ENCODE measurements around the gene PRXL2B. TPM values are rescaled to one million over a fixed set of nuclear protein-coding genes. Genes with fewer than 3 reads are reported as not detected.

PRXL2B gene
- total RNA-seq, 1 donor from 2014 or later, result 10.0 TPM

DNA sequence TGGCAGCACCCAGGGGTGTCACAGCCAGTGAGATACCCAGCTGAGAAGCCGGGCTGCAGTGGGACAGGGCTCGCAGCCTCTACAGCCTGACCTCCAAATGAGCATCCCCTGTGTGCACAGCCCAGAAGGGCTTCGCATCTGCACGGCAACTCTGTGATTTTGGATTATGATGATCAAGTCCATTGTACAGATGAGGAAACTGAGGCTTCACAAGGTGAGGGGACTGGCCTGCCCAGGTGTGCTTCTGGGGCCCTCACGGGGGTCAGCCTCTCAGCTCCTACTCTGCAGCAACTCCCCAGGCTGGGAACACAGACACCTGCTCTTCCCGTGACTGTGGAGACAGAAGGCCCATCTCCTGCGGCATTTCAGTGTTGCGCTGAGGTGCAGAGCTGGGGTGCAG lies 47.7 kb upstream of the PRXL2B start:
- no peaks in the 10 kb centered on the region for H4K20me1 ChIP-seq (ENCODE audit: low read depth)
- TF ChIP-seq, protein P1, sequence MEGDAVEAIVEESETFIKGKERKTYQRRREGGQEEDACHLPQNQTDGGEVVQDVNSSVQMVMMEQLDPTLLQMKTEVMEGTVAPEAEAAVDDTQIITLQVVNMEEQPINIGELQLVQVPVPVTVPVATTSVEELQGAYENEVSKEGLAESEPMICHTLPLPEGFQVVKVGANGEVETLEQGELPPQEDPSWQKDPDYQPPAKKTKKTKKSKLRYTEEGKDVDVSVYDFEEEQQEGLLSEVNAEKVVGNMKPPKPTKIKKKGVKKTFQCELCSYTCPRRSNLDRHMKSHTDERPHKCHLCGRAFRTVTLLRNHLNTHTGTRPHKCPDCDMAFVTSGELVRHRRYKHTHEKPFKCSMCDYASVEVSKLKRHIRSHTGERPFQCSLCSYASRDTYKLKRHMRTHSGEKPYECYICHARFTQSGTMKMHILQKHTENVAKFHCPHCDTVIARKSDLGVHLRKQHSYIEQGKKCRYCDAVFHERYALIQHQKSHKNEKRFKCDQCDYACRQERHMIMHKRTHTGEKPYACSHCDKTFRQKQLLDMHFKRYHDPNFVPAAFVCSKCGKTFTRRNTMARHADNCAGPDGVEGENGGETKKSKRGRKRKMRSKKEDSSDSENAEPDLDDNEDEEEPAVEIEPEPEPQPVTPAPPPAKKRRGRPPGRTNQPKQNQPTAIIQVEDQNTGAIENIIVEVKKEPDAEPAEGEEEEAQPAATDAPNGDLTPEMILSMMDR (IDR thresholded peaks at IDR 0.05), result no peak
- TF ChIP-seq EZH2 (IDR thresholded peaks at IDR 0.05), result no peak
- no peak for TF ChIP-seq EZH2phosphoT487 (IDR thresholded peaks at IDR 0.05)
- no peak overlapping the region for H3K4me3 ChIP-seq
- H3K79me2 ChIP-seq (ENCODE audit: low read depth), result no peaks in the 10 kb centered on the region
- H3K36me3 ChIP-seq, result no peaks in the 10 kb centered on the region
- Mint-ChIP-seq H3K36me3 (no peaks in the 10 kb centered on the region), H3K9me3 (no peaks in the 10 kb centered on the region), H3K4me1 (peaks cover 49% of the 10 kb centered on the region), H3K27me3 (ENCODE audit: insufficient read depth, low read depth) (peaks cover 22% of the 10 kb centered on the region), H3K27ac (no peak overlapping the region), H3K4me3 (peak overlapping the region; percentile 38)
- H3K4me2 ChIP-seq, result no peak overlapping the region
- H3K9ac ChIP-seq, result no peak overlapping the region
- H3K4me1 ChIP-seq, result peaks cover 52% of the 10 kb centered on the region
- no peak for DNase-seq (ENCODE audit: low spot score)
- H3K27ac ChIP-seq, result no peak overlapping the region
- H3K9me3 ChIP-seq (ENCODE audit: low read depth), result no peaks in the 10 kb centered on the region
- H3F3A ChIP-seq (ENCODE audit: low read depth), result peaks cover 43% of the 10 kb centered on the region
- H2AFZ ChIP-seq (replicated peaks), result no peak overlapping the region
- H3K27me3 ChIP-seq, result peaks cover 68% of the 10 kb centered on the region

DNA sequence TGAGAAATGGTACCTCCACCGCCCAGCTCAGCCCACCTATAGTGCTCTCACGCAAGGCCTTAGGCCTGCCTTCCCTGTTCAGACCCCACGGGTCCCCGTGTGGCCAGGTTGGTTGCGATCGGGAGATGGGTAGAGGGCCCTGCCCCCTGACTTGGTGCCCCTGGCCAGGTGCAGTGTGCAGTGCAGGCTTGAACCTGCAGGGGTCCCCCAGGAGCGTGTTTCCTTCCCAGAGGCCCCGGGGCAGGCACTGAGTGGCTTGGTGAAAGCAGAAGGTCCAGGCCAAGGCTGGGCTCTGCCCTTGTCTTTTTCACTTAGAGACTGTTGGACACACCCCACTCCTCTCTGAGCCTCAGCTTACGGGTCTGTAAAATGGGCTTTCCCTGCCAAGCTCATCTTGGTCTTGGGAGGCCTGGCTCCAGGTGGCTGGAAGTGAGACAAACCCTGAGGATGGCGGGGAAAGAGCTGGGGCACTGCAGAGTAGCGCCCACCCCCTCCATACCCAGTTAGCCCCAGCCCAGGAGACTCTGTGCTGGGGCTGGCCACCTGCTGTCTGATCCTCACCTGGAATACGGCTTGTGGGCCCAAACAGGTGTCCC lies 47.2 kb upstream of the PRXL2B start:
- H3K27ac Mint-ChIP-seq, result no peak overlapping the region
- Histone ChIP-seq H3K27me3 (peaks cover 63% of the 10 kb centered on the region), H3K4me2 (peak overlapping the region; percentile 73), H3K9me3 (ENCODE audit: low read depth) (no peaks in the 10 kb centered on the region), H3F3A (ENCODE audit: low read depth) (peaks cover 48% of the 10 kb centered on the region), H2AFZ (replicated peaks) (no peak overlapping the region), H3K36me3 (no peaks in the 10 kb centered on the region), H4K20me1 (ENCODE audit: low read depth) (no peaks in the 10 kb centered on the region), H3K79me2 (ENCODE audit: low read depth) (no peaks in the 10 kb centered on the region), H3K4me1 (peaks cover 52% of the 10 kb centered on the region), H3K27ac (no peak overlapping the region), H3K9ac (no peak overlapping the region), H3K4me3 (no peak overlapping the region)
- DNase-seq (ENCODE audit: low spot score), result peak; percentile 55
- TF ChIP-seq, protein P1 (IDR thresholded peaks at IDR 0.05), result peak; percentile 47
- no peak for TF ChIP-seq EZH2phosphoT487 (IDR thresholded peaks at IDR 0.05)
- no peak for TF ChIP-seq EZH2 (IDR thresholded peaks at IDR 0.05)
- H3K27me3 Mint-ChIP-seq (ENCODE audit: insufficient read depth, low read depth), result peaks cover 19% of the 10 kb centered on the region
- peaks cover 51% of the 10 kb centered on the region for H3K4me1 Mint-ChIP-seq
- no peak overlapping the region for H3K4me3 Mint-ChIP-seq
- no peaks in the 10 kb centered on the region for H3K9me3 Mint-ChIP-seq
- H3K36me3 Mint-ChIP-seq, result no peaks in the 10 kb centered on the region

DNA sequence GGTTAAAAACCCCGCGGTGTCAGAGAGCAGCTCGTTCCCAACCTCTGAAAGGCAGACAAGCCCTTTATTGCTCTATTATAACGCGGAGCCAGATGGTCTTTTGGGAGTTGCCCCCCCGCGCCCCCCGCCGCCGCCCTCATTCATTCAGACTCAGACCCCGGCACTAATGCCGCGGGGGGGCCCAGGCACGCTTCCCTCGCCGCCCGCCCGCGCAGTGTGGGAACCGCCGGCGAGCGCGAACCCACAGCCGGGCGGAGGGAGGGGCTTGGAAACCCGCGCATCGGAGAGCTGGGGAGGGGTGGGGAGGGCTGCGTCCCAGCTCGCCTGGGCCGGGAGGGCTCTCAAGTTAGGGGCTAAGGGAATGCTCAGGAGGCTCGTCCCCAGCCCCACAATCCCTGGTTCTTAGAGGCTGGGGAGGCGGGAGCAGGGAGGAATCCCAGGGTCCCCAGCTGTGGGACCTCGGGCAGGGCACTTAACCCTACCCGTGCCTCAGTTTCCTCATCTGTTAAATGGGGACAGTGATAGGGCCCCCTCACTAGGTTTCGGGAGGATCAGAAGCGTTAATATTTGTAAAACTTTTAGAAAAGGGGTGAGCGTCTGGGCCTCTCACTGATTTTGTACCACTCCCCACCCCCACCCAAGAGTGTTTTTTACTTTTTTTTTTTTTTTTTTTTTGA lies 45.6 kb upstream of the PRXL2B start:
- TF ChIP-seq, protein P1 (IDR thresholded peaks at IDR 0.05), result no peak
- peak; percentile 64 for TF ChIP-seq EZH2phosphoT487 (IDR thresholded peaks at IDR 0.05)
- peak overlapping the region; percentile 73 for H3K4me2 ChIP-seq
- no peak overlapping the region for H3K9ac ChIP-seq
- Mint-ChIP-seq H3K4me1 (peaks cover 49% of the 10 kb centered on the region), H3K9me3 (no peaks in the 10 kb centered on the region), H3K4me3 (peak overlapping the region; percentile 69), H3K27me3 (ENCODE audit: insufficient read depth, low read depth) (peaks cover 17% of the 10 kb centered on the region), H3K36me3 (no peaks in the 10 kb centered on the region), H3K27ac (peak overlapping the region; percentile 78)
- H3K27me3 ChIP-seq, result peaks cover 47% of the 10 kb centered on the region
- H3K4me3 ChIP-seq, result peak overlapping the region; percentile 31
- H3K36me3 ChIP-seq, result no peaks in the 10 kb centered on the region
- peaks cover 52% of the 10 kb centered on the region for H3K4me1 ChIP-seq
- no peaks in the 10 kb centered on the region for H4K20me1 ChIP-seq (ENCODE audit: low read depth)
- H3F3A ChIP-seq (ENCODE audit: low read depth), result peaks cover 63% of the 10 kb centered on the region
- H3K79me2 ChIP-seq (ENCODE audit: low read depth), result no peaks in the 10 kb centered on the region
- peak overlapping the region; percentile 89 for H3K27ac ChIP-seq
- peak; percentile 94 for DNase-seq (ENCODE audit: low spot score)
- H3K9me3 ChIP-seq (ENCODE audit: low read depth), result no peaks in the 10 kb centered on the region
- H2AFZ ChIP-seq (replicated peaks), result no peak overlapping the region

Measured in neural progenitor cell (in vitro differentiated cells).